ENCODE measurements around the gene CBR1. TPM values are rescaled to one million over a fixed set of nuclear protein-coding genes. Genes with fewer than 3 reads are reported as not detected.

Gene CBR1
- total RNA-seq, 1 donor from 2014 or later = 20.1 TPM

DNA sequence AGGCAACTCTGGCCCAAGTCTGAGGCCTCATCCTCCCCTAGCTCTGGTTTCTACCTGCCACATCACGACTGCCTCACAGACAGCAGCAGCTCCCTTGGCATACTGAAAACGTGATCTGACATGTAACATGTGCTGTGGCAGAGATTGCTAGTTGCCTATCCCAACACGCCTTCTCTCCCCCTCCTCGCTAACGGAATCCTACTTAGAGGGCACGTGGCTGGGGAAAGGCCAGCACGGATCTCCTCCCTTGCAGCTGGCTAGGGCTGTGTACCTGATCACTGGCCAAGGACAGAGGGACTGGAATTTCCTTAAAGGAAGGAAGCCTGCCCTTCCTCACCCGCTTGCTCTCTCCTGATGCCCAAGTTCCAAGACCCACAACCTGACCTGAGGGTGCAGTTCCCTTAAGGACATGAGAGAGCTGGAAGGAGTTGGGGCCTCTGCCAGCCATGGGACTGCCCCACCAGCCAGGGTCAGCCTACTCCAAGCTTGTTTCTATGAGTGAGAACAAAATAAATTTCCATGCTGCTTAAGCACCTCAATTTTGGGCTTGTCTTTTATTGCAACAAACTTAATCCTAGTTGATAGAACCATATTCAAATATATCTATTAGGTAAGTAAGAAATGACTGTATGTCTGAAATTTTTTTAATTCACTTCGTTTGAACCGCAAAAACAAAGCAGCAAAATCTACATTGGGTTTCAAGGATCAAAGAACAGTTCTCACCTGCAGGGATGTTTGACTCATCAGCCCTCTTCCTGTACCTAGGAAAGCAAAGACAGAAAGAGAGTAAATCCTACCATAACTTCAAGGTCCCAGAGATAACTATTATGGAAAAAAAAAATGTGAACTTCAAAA is 16.7 kb upstream of the CBR1 start:
- no peaks in the 10 kb centered on the region for H3K27me3 Mint-ChIP-seq
- TF ChIP-seq CTCF (conservative IDR thresholded peaks at IDR 0.05) = no peak
- H3K36me3 Mint-ChIP-seq = peaks cover 39% of the 10 kb centered on the region
- DNase-seq (ENCODE audit: extremely low spot score, unreplicated experiment) = no peak
- H3K9me3 Mint-ChIP-seq = no peaks in the 10 kb centered on the region
- peaks cover 7% of the 10 kb centered on the region for H3K4me1 Mint-ChIP-seq (ENCODE audit: unreplicated experiment)
- H3K4me3 Mint-ChIP-seq = no peak overlapping the region
- no peak overlapping the region for H3K27ac Mint-ChIP-seq

- Mint-ChIP-seq H3K36me3 (peaks cover 37% of the 10 kb centered on the region), H3K4me1 (ENCODE audit: unreplicated experiment) (peaks cover 8% of the 10 kb centered on the region), H3K9me3 (no peaks in the 10 kb centered on the region), H3K4me3 (no peak overlapping the region), H3K27ac (no peak overlapping the region), H3K27me3 (no peaks in the 10 kb centered on the region)
- no peak for DNase-seq (ENCODE audit: extremely low spot score, unreplicated experiment)
- no peak for TF ChIP-seq CTCF (conservative IDR thresholded peaks at IDR 0.05)
Measured at GRCh38 chr21:36053715-36054062, 16.1 kb upstream of the CBR1 start.

GRCh38 chr21:36055551-36055950 is 14.3 kb upstream of the CBR1 start:
- TF ChIP-seq CTCF (conservative IDR thresholded peaks at IDR 0.05) = no peak
- Mint-ChIP-seq H3K36me3 (peaks cover 21% of the 10 kb centered on the region), H3K9me3 (no peaks in the 10 kb centered on the region), H3K27ac (no peak overlapping the region), H3K4me3 (no peak overlapping the region), H3K4me1 (ENCODE audit: unreplicated experiment) (peaks cover 8% of the 10 kb centered on the region), H3K27me3 (no peaks in the 10 kb centered on the region)
- DNase-seq (ENCODE audit: extremely low spot score, unreplicated experiment) = no peak

DNA sequence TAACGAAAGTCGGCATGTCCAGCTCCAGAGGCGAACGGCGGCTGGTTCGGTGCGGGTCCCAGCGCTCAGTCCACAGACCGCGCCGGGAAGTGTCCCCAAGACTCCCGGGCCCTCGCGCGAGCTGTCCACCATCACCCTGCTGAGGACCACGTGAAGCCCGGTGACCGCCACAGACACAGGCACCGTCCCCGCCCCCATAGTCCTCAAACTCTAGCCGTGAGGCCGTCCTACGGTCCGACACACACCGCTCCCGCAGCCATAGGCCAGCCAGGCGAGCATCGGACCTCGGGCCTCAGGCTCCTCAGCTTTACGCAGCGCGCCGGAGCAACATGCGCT is 10.0 kb upstream of the CBR1 start:
- Mint-ChIP-seq H3K27ac (peak overlapping the region; percentile 95), H3K9me3 (no peaks in the 10 kb centered on the region), H3K36me3 (peaks cover 15% of the 10 kb centered on the region), H3K4me1 (ENCODE audit: unreplicated experiment) (peaks cover 8% of the 10 kb centered on the region), H3K27me3 (no peaks in the 10 kb centered on the region), H3K4me3 (peak overlapping the region; percentile 97)
- DNase-seq (ENCODE audit: extremely low spot score, unreplicated experiment) = no peak
- no peak for TF ChIP-seq CTCF (conservative IDR thresholded peaks at IDR 0.05)

- Mint-ChIP-seq H3K36me3 (peaks cover 10% of the 10 kb centered on the region), H3K4me1 (ENCODE audit: unreplicated experiment) (peaks cover 8% of the 10 kb centered on the region), H3K4me3 (peak within 1 kb of the TSS; percentile 97), H3K27ac (peak within 1 kb of the TSS; percentile 95), H3K27me3 (no peaks in the 10 kb centered on the region), H3K9me3 (no peaks in the 10 kb centered on the region)
- TF ChIP-seq CTCF (conservative IDR thresholded peaks at IDR 0.05) = no peak
- DNase-seq (ENCODE audit: extremely low spot score, unreplicated experiment) = peak; percentile 95
Measured at GRCh38 chr21:36060159-36060921, 9.5 kb upstream of the CBR1 start, which contains the start of gene SETD4. Gene SETD4, minus strand, starts transcription at chr21:36060526. Its CDS starts 1,638 bp downstream, at chr21:36058888.
